Thoracic aorta endothelial cell (primary cell): Measurements from ENCODE around the gene ASB13. TPM values are rescaled to one million over a fixed set of nuclear protein-coding genes. Genes with fewer than 3 reads are reported as not detected.

Experiments
- small RNA-seq: library from RNA; depleted of rRNA; stranded (forward); fragments of <200 nt; gene quantifications from one replicate; pipeline ENCODE3, GENCODE V24; 2012
- total RNA-seq: library from RNA; depleted of rRNA; stranded (reverse); fragments of >200 nt; gene quantifications from 2 replicates; pipeline ENCODE4 v1.2.3, GENCODE V29; 2012

ASB13 gene
- 6.6 and 9.2 TPM in 2 replicates for total RNA-seq

DNA sequence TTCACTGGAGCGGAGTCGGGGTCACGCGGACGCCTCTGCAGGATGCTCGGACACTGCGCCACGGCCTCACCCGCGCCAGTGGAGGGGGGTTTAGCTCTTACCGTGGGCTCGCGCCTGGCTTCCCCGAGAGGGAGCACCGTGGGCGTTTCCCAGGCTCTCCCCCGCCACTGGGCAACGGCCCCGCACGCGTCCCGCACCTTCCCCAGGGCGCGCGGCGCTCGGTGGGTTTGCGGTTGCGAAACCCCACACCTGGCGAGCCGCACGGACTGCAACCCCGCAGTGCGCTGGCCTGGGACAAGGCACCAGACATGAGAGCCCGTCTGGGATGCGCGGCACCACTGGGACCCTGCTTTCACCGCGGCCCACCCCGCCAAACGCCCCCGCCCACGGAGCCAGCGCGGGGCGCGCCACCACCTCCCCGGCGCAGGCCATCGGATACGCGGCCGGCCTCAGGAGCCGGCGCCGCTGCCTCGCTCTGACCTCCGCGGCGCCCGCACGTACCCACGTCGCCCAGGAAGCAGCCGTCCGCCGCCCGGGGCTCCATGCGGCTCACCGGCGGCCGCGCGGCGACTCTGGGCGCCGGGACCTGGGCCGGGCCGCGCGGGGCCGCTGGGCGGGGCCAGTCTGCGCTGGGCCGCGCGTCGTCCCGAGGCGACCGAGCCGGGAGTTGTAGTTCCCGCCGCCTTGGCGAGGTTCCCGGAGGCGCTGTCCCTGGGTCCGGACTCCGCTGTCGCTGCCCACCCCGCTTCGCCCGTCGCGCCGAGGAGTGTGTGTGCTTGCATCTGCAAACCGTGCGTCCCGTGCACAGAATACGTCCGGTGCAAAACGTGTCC, at the start of gene ASB13:
Gene ASB13, minus strand, starts transcription at position 588 of the 833 bp plus-strand sequence. Its CDS starts 44 bp downstream, at position 544.

GRCh38 chr10:5684318-5684970, 18.0 kb upstream of the ASB13 start, which contains the start of gene TASOR2:
Gene TASOR2 (plus strand): TSS chr10:5684838. CDS start chr10:5720643, 35,805 bp downstream.

Small RNA genes within 50 kb of the gene (small RNA-seq; reads per million reads assigned to genes)
- not detected for gene AL365356.2
- gene RN7SL445P, result not detected

Other genes starting within 250 kb of the ASB13 start
- not detected in 2 replicates for gene CALML5, start 167.0 kb downstream of the ASB13 start, total RNA-seq
- not detected in 2 replicates for gene CALML3, start 141.6 kb downstream of the ASB13 start, total RNA-seq
- gene TASOR2, start 18.2 kb upstream of the ASB13 start, total RNA-seq, result 102 and 107 TPM in 2 replicates
- gene GDI2, start 146.8 kb upstream of the ASB13 start, total RNA-seq, result 740 and 863 TPM in 2 replicates
- gene ANKRD16, start 223.3 kb upstream of the ASB13 start, total RNA-seq, result 5.3 and 6.6 TPM in 2 replicates
- 104 and 110 TPM in 2 replicates for gene FBH1, start 223.6 kb upstream of the ASB13 start, total RNA-seq